GM21381 (cell line): ENCODE data around the gene LMCD1.

Experiments used
- ATAC-seq: cut with Tn5 transposase; IDR thresholded peaks from one replicate; pipeline ENCODE4 v1.9.1; 2021; ENCODE audit warnings: mild to moderate bottlenecking, moderate library complexity; ENCODE audit not compliant: unreplicated experiment

LMCD1 gene

DNA sequence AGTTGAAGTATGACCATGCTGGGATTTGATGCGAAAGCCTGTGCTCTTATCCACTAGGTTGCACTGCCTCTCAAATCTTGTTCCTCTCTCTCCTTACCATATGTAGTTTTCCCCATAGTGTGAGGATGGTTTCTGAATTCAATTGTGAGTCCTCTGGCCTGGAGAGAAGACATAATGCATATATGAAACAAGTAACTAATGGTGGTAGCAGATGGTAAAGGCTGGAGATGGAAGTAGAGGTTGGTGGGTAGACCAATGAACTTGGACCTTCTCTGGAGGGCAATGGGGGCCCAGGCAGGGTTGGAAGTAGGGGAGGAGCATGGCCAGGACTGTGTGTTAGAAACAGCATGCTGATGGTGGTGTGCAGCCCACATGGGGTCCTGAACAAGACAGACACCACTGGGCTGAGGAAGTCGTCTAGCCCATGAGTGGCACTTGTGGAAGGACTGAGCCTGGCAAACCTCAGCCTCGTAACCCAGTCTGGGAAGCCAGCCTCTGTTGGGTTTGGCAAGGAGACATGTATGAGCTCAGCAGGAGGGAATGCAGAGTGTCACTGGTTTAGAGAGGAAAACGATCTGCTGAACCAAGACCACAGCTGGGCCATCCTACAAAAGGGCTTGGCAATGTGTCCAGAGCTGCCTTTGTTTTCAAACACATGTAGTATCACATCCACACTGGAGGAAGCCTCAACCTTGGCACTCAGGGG is 18.5 kb upstream of the LMCD1 start:
- ATAC-seq: no peak

DNA sequence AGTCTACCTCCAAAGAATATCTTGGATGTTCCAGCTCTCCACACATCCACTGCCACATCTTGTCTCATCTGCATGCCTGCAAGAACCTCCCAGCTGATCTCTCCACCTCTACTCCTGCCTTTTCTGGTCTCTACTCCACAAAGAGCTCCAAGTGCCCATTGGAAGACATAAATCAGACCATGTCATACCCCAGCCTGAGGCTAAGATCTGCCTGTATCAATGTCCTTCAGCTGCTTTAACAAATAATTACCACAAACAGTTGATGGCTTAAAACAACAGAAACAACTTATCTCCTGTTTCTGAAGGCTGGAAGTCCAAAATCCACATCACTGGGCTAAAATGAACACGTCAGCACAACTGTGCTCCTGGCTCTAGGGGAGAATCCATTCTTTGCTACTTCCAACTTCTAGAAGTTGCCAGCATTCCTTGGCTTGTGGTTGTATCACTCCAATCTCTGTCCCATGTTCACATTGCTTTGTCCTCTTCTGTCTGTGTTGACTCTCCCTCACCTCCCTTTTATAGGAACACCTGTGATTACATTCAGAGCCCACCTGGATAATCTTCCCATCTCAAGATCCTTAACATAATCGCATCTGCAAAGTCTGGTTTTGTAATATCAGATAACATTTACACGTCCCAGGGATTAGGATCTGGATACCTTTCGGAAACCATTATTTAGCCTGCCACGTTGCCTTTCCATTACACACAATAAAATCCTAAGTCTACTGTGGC is 17.0 kb upstream of the LMCD1 start:
- no peak for ATAC-seq

DNA sequence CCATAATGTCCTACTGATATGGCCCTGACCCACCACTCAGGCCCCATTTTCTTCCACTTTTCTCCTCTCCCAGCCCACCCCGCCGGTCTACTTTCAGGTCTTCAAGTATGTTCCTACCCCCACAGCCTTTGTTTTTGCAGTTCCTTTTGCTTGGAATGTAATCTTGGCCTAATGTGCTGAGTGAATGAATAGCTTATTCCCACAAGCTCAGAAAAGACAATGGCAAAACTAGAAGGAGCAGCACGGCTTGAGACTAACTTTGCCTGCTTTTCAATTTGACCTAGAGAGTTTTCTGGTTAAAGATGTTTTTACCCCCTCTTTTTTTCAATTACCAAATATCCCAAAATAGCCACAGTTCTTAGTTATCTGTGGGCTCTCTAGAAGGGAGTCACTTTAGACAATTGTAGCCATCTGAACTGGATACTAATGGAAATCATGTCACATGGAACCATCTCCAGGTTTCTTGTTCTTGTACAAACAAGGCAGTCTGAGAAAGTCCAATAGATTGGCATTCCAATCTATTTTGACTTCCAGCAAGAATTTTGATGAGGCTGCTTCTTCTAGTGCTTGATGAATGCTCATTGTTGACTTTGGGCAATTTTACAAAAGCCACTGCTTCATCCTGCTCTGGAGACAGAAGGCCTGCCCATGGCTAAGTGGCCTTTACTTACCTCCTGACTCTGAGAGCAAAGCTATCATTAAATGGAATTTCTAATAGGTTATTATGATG is 16.3 kb upstream of the LMCD1 start:
- ATAC-seq: no peak

DNA sequence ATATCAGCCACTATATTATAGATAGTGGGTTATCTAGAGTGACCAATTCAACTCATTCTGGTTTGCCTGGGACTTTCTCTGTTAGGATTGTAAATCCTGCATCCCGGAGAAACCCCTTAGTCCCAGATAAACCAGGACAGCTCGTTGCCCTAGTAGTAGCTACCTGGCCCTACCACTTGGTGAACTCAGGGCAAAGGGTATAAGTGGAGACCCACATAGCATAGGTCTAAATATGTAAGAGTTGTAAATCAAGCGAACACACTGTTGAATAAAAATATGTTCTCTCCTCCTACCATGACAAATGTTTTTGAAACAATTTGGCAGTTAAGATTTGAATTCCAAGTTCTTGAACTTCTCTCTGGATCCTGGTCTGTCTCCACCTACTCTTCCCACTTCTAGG is 15.7 kb upstream of the LMCD1 start:
- no peak for ATAC-seq

DNA sequence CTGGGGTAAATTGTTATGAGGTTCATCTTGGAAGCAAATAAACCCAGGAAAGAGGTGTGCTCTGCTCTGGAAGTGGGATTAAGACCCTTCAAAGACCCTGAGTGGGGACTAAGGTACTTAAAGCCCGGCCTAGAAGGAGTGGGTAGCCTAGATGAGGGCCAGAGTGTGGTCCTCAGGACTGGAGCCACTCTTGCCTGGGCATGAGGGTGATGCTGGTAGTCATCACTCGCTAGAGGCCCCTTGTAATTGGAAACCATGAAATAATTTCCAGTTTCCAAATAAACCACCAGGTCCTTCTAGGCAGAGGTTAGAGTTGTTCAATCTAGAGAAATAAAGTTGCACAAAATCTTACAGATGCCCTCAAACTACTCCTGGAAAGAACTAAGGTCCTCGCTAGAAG is 15.2 kb upstream of the LMCD1 start:
- ATAC-seq: no peak

DNA sequence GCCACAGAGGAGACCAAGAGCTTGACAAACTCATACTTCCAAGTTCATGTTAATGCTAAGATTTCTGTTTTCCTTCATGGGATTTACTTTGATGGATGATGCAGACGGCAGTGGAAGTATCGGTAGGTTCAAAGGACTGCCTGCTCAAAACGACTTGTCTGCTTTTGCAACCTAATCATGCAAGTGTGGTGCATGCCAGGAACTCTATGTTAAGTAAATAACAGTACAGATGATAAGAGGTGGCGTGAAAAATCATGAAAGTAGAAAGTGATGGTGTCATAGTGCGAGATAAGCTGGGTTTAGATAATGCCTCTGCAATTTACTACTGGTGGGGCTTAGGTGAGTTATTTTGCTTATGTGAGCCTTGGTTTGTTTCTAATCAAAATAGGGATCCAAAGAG is 14.7 kb upstream of the LMCD1 start:
- no peak for ATAC-seq

DNA sequence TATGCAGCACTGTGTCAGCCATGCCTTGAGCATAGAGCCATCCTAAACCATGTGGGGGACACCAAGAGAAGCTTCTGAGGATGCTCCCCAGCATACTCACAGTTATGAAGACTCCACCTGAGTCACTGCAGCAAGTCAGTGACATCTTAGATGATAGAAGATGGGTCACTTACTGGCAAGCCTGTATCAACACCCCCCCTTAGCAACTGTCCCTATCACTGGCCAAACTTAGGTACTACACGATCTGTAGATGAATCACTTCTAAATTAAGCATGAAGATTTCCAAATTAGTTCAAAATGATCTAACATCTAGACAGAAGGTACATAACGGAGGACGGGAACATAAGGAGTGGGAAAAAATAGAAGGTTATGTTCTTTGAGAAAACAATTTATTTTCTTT is 13.2 kb upstream of the LMCD1 start:
- no peak for ATAC-seq

DNA sequence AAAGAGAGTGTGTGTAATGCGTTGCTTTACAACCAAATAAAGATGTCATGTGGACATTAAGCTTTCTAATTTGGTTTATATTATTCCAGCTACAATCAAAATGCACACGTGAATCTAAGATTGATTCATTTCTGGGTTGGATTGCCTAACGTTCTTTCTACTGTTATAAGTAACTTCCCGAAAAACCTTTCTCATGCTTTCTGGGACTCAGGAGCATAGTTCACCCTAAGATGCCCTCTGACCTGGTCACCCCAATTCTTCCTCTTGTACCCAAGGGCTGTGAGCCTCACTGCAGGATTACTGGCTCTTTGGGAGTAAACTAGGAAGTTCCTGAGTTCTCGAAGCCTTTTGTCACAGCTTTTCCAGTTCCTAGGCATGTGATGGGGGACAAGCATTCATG is 12.7 kb upstream of the LMCD1 start:
- no peak for ATAC-seq

DNA sequence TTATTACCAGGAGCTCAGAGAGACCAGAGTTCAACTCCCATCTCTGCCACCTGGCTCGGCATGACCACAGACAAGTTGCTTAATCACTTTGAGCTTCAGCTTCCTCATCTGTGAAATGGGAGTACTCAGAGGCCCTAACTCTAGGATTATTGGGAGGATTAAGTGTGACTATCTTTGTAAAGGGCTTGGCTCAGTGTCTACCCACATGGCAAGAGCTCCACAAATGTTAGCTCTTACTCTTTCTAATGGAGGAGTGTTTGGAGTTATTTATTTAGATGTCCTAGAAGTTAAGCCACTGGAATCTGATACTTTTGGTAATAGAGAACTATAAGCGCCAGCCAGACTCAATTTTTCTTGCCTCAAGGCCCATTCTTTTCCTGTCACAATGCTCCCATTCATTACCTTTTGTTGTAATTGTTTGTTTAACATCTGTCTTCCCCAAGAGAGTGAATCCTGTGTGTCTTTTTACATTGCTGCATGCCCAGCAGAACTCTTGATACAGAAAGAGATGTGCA is 12.3 kb upstream of the LMCD1 start:
- ATAC-seq: no peak

DNA sequence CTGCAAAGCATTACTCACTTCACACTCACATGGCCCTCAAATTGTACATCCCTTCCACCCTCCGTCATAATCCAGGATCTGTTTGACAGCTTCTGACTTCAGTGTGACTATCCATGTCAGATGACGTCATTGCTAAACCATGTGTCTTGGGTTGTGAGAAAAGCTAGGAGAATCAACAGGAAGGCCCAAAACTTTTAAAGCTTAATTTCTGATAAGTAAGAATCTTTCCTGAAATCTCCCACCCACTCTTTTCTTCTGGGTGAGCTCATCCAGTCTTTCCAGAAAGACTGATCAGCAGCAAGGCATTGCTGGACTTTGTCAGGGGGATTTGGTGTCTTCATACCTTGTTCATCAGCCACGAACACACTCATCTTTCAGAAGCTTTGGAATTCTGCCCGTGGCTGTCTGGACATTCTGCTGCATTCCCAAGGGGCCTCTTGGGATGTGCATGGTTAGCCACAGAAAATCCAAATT is 11.5 kb upstream of the LMCD1 start:
- no peak for ATAC-seq

DNA sequence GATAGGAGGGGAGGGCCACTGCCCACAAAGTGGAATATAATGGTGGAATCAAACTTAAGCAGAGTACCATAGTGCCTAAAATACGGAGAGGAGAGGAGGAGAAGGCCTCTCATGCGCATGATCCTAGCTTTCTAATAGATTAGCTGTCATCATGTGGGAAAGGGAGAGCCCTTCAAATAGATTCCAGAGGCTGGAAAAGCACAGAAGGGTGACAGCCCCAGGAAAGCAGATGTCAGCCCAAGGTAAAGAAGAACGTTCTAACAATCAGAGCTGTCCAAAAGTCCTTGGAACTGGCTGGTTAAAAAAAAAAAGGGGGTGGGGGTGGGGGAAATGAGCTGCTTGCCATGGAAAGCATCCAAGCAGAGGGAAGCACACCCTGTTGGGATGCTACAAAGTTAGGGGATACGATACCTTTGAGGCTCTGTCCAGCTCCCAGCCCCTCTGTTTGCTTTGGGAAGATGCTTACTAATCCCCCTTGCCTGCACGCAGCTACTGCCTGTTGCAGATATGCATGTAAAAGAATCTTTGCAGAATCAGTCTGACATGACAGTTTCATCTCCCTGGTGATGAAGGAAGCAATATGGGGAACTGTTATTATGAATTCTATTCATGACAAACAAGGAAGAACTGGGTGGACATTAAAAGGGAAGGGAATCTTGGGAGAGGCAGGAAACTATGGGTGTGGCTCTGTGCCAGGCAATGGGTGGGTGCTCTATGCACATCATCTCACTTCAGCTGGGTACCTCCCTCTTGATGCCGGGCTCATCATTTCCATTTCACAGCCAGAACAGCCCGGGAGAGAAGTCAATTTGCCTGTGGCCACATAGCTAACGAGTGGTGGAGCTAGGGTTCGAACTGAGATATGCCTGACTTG is 10.1 kb upstream of the LMCD1 start:
- no peak for ATAC-seq

DNA sequence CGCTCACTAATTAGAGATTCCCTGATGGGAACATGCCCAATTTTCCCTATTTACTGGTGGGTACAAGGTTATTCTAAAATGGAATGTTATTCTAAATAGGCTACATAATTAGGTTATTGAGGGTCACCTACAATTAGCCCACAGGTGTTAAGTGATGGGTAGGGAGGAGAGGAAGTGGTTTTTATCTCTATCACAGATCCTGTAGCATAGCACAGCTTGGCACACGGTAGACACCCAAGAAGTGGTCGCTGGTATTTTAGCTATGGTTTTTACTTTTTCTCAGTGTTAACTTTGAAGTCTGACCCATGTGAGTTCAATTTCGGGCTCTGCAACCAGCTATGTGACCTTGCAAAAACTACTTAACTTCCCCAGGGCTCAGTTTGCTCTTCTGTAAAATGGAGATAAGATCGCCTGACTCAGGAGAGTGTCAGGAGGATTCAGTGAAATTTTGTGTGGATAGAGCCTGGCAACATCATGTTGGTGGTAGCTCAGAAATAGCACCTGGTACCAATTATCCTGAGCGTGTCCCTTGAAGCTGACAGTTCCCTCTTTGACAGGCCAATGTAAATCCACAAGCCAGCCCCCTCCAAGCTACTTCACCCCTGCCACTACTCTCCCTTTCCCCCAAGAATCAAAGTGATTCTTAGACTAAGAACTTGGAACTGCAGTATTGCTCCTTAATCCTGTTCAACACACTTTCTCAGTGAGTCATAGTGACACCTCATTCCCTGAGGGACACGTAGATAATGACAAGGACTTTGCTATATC is 8.7 kb upstream of the LMCD1 start:
- no peak for ATAC-seq

DNA sequence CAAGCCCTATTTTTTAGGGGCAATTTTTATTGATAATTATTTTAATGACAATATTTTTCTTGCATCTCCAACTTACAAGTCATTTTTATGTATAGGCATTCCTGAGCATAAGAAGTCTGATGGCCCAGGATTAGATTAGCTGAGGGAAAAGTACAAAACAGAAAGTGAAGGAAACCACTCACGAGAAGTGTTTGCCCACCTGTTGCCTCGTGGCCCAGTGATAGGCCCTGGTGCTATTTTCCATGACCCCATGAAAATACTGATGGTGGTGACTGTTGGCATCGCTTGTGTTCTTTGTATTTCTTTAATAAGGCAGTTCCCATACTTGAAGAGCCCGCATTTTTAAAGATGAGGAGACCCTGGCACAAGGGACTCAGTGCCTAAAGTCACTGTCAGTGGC is 7.9 kb upstream of the LMCD1 start:
- no peak for ATAC-seq

DNA sequence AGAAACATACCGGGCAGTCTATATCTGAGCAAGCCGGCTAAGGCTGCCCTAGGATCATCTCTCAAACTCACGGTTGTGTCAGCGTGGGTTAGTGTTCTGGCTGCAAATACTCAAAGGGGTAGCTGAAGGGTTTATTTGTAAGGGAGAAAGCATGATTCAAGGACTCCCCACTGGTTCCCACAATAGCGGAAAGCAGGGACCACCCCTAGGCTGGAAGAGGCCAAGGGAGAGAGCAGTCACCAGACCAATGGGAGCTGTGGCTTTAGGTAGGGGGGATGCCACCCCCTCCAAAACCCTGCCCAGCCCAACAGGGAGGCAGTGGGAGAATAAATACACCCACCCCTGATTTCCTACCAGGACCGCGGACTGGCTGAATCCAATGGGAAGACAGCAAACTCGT is 7.3 kb upstream of the LMCD1 start:
- no peak for ATAC-seq

DNA sequence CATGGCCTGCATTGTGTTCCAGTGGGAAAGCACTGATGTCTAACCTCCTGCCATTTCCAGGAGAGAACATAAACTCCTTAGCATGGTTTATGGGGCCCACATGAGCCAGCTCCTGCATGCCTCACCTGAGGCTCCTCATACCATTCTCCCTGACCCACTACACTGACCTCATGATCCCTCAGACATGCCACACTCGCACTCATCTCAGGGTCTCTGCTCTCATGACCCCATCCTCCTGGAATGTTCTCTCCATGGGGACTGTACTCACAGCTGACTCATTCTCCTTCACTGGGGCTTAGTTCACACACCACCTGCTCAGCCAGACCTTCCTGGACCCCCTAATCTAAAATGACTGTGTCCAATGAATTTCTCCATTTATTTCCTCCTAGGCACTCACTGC is 4.0 kb upstream of the LMCD1 start:
- no peak for ATAC-seq

DNA sequence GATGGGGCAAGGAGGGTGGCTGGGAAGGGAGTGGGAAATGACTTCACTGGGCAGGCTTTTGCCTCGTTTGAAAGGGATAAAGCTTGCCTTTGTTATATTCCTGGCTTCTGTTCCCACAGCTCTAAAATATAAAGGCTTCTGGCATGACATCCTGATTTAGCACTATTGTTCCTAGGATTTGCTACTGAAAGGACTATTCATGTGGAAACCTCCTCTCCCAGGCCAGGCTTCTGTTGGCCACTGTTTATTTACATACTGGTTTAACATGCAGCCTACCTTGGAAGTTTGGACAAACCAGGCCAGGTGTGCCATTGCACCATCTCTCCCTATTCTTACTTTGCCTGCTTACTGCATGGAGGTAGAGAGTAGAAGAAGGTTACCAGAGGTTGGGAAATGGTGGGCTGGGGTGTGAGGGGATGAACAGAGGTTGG is 2.4 kb upstream of the LMCD1 start:
- no peak for ATAC-seq

DNA sequence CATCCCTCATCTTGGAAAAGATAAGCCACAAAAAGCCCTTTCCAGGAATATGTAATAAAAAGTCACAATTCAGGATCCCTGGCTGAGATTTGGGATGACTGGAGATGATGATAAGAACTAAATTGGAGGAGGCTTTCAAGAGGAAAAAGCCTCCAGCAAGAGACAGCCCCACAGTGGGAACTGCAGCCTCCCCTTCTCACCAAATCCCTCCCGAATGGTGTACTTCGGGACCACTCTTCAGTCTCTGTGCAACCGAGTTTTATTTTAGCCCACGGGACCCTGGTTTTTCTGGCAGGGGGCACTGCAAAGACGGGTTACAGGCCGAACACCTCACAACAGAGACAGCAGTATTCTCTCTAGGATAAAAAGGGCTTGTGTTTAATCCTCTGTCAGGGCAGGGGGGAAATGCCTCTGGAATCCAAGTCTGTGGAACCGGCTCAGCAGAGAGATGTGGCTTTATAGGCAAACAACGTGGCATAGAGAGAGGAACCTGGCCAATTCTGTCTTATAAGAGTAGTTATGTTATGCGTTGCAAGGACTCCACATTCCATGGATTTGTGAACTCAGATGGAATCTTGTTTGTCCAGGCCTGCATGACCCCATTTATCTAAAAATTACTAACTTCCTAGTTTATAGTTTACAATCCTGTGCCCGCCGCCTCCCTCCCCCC is 1.2 kb upstream of the LMCD1 start:
- no peak for ATAC-seq

DNA sequence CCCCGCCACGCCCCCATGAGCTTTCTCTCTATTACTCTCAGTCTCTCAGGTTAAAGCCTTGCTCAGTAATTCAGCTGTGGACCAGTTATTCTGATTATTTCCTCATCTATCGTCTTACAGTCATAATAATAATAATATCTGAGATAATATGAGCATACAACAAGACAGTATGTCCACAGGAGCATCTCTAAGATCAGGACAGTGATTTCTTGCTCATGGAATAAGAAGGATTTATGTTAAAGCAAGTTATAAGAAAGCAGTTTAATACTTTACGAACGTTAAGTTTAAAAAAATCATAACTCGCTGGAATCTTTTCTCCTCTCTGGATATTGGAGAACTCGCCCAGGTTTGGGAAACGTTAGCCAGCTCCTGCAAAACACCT is 643 bp upstream of the LMCD1 start:
- no peak for ATAC-seq

DNA sequence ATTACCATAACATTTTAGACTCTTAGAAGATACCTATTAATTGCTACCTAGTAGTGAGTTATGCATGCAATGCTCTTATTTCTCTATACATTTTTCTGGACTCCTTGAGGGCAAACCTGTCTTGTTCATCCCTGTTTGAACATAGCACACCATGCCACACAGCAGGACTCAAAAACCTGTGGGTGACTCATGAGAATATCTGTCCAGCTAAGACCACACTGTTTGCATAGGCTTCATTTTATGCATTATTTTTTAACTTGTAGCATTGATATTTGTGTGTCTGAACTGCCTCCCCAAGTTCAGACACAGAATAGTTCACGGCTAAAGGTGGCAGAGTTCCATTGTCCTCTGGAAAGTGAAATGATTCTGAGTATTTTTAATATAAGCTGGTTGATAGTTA is 1.8 kb downstream of the LMCD1 start:
- no peak for ATAC-seq
